Iris pigment epithelial cell (primary cell): ENCODE results near the gene RAX.
A peak's percentile ranks its signal among the peaks of the same experiment; 100 is the strongest.

ENCODE experiments used
- DNase-seq: peaks from one replicate; pipeline ENCODE4 v3.0.0-alpha.2; 2011; ENCODE audit warnings: low read depth

The RAX gene

DNA sequence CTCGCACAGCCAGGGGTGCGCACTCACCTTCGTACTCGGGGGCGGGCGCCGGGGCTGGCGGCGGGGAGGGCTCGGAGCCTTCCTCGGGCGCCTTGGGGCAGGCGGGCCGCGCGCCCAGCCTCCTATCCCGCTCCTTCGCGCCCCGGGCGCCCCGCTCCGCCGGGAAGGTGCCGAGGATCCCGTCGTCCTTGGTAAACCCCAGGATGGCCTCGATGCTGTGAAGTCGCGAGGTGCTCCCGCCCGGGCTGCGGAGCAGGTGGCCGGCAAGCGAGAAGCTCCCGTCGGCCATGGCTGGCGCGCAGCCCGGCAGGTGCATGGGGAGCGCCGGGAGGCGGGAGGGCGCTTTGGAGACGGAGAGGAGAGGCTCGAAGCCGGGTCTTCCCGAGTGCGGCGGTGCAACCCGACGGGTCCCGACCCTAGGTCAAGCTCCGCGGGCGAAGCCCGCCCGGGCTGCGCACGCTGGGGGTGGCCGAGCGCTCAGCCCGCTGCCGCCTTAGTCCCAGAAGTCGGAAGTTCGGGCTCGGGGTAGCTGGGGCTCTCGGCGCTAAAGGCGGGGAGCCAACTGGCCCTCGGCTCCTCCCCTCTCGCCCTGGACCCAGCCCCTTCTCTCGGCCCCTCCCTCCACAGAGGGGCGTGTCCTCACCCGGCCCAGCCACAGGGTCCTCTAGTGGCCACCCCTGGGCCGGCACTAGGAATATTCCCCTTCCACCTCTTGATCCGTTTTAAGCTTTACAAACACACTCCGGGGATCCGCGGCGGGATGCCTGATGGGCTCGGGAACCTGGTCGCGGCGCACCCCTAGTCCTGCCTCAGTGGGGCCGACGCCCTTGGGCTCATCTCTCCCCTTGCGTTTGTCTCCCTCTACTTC, at the start of gene RAX:
RAX (minus strand) TSS at position 564 of the 868 bp plus-strand sequence; CDS start at position 316, 248 bp downstream.
- peak; percentile 9 for DNase-seq

DNA sequence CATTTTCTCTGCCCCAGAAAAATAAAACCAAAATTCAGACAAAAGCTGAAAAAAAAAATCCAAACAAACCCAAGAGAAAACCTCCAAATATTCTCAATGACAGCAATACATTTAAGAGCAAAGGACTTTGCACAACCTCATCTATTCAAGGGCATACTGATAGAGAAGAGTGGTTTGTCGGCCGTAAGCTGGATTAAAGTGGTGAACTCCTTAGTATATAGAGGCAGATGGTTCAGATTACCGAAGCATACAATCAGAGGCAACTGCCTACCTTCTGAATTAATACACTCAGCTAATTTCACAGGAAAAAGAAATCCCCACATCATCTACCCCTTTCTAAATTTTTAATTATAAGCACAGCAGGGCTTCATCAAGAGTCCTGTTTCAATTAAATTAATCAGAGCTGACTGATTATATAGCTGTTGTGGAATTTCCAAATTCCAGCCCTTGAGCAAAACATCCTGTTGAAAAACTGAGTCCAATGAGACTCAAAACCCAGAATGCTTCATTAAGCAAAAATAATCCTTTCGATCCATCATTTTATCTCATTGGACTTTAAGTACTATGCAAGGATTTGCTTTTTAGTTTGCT, 45.3 kb upstream of the RAX start, which contains the start of gene CPLX4:
CPLX4 (minus strand) TSS at position 190 of the 591 bp plus-strand sequence; CDS start at position 3, 187 bp downstream.
- DNase-seq, result no peak

DNA sequence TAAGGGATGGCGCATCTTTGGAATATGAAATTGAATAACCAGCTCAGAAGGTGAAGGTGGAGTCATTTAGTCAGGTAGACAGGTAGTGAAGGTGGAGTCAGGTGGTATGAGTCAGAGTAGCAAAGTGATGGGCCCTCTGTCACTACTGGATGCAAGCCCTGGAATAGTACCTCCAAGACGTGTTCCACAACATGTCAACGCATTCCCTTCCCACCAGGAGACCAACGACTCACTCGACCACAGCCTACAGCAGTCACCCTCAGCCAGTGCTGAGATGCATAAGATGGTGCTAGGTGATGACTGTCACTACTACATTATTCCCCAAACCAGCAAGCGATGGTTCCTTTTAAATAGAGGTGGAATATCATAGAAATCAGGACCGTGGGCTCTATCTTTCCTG, 38.4 kb upstream of the RAX start:
- DNase-seq, result peak; percentile 9

DNA sequence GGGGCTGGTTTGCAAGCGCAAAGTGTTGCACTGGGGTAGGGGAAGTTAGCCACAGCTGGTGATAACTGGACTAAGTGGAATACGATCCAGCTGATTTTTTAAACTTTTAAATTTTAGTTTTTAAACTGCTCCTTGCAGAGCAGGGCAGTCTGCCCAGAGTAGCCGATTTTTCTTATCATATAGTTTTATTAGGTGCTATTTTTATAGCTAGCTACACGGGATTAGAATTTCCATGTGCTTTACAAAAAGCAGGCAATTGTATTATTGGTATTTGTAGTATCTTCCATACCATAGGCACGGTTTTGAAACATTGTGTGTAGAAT, 35.6 kb upstream of the RAX start:
- no peak for DNase-seq

DNA sequence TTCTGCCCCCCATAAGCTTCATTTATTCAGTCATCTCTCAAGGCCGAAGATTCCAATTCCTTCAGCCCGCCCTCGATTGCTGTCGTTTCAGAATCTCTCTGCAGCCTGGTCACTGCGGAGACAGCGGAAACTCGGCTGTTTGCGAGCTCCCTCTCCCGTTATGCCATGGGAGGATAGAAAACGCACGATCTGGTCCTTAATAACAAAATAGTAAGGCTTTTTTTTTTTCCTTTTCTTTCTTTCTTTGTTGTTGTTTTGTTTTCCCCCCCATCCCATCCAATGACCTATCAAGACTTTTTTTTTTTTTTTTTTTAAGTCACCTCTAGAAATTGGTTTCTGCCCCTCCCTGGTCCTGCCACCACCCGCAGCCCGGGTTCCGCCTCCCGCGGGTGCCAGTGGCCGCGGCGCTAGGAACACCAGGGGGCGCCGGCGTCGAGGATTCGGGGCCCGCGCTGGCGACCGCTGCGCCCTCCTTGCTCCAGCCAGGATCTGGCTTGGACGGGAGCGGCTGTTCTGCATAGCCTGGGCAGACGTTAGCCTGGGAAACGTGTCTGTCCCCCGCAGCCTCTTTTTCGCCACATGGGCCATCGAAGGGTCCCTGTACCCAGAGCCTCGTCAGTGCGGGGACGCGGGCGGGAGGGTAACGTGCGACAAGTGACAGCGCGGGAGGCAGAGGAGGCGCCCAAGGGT, 35.1 kb upstream of the RAX start:
- peak; percentile 60 for DNase-seq

DNA sequence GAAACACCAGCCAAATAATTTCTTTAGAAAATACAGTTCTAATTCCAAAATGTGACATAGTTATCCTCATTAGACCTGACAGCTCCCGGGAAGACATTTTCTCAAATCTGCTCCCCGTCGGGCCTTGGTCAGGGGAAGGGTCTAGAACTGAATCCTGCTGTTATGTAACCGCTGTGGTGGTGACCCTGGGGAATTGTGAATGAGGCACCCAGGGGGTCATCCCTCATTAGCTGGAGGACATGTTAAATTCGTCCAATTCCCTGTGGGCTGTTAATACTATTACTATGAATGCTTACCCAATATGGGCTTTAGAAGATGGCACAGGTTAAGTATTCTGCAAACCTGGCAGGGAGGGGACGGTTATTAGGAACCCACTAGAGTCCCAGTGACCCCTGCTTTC, 33.4 kb upstream of the RAX start:
- no peak for DNase-seq

DNA sequence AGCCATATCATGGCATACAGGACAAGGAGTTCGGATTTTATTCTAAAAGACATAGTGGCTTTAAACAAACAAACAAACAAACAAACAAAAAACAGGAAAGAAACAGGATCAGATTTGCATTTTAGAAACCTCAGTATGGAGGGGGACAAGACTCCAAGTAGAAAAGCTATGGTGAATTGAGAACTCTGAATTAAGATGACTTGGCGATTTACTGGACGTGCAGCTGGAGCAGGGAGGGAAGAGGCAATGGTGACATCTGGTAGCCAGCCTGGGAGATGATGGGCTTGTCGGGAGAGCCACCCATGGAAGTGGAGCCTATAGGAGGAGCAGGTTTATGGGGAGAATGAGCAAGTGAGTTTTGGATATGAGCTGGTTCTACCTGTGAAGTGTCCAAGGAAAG, 32.0 kb upstream of the RAX start:
- DNase-seq, result no peak

DNA sequence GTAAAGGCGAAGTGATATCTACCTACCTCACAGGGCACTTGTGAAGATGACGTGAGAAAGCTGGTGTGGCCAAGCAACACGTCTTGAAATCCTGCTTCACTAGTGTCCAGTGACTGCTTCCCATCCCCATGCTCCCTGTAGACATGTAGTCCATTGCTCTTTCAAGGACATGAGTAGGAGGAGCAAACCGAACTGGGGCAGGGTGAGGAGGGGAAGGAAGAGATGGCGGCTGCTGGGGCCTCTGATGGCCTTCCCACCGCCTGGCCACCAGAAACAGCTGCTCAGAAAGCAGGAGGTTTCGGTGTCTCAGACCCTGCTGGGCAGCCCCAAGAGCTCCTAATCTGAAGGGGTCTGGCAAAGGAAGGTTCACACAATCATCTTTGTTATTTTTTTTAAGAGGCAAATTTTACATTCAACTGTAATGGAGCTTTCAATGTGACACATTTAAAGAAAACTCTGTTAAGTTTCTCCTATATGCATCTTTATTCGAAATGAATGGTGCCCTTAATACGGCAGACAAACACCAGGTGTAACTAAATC, 30.5 kb upstream of the RAX start:
- DNase-seq, result no peak

DNA sequence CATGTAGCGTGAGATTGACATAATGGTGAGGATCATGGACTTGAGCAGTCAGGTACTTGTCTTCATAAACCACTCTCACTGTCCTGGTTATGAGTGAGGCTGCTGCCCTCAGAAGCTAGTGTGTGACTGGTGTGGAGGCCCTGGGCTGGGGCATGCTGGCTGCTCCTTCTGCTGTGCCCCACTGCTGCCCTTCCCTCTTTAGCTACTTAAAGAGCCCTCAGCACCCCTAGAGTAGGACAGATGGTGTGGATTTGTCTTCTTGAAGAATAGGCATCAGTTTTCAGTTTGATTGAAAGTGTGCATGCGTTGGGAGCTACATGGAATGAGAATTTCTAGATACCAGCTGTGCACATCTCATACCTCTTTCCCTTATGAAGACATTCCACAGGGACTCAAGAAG, 29.8 kb upstream of the RAX start:
- DNase-seq, result no peak

DNA sequence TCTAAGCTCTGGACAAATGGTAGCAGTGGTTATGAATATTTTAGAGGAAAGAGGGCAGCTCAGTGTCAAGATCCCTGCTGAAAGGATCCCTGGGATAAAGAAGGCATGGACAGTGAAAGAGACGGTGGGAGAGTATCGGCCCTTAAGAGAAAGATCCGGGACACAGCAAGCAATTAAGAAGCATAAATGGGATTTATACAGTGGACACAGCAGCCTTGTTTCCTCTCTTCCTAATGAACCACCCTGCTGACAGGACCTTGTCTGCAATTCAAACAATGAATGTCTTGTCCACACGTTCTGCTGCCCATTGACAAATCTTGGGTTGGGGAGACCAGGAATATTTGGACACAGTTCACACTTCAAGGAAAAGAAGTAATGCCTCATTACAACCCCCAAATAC, 28.7 kb upstream of the RAX start:
- DNase-seq, result no peak

DNA sequence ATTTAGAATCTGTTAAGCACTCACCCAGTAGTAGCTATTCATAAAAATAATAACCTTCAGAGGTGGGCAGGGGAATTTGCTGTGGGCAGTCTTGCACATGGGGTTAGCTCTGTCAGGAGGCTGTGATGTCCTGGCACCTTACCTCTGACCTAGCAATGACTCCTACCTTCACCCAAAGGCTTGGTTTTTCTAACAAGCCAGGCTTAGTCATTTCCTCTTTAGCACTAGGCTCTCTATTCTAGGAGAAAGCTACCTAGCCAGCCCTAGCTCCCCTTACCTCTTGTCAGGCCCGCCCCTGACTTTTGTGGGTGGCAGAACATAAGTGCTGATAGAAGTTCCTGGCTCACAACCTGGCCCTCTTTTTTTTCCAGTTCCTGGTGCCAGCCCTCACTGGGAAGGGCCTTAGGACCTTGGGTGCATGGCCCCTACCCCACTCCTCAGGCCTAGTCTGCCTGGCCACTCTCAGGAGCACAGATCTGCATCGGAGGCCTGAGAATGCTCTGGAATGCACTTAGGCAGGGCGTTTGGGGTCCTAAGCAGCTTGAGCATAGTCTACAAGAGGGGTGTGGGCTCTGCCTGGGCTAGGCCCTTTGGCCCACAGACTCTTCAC, 27.5 kb upstream of the RAX start:
- peak; percentile 6 for DNase-seq

DNA sequence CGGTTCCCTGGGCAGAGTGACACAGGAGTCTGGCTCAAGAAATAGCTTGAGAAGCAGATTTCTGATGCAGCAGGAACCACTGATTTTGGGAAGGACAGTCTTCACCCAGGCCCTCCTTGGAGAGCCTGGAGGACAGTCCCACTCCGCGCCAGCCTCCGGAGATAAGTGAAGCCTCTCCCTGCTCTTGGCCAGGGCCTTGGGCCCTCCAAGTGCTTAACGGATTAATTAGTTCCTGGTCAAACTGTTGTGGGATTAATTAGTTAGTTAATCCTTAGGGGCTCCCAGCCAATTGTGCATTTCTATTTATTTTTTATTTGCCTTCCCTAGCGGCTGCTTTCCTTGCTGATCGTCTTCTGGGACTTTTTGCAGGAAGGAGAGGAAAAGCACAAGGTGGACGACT, 25.6 kb upstream of the RAX start:
- DNase-seq, result no peak

DNA sequence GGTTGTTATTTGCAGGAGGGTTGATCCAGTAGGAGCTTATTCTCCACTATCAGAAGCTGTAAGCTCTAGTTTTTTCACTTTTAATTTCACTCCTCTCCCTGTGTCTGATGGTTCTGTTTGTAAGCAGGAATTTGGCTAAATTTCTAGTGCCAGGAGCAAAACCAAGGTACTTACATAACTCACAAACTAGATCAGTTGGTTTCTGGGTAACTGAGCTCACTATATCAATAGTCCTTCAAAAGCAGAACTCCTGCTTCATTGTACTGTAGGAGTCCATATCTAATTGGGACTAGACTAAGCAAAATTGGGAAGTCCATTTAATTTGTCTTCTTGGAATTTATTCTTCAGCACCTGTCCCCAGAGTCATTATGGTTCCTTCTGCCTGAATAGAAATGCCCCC, 20.1 kb upstream of the RAX start:
- no peak for DNase-seq

DNA sequence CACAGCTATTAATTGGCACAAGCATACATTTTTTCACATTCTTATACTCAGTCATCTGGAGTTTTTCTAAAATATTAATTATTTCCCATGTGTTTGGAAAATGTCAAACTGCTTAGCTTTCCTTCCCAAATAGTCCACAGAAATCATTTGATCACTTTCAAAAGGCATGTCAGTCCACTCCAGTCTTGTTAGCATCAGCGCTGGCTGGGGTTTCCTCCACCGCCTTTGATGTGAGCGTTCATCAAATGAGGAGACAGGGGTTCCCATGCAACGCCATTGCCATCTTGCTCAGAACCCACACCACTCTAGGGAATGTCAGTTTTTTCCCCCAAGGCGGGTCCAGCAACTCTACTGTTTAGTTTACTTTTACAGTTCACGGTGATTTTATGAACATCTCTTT, 13.1 kb upstream of the RAX start:
- no peak for DNase-seq

DNA sequence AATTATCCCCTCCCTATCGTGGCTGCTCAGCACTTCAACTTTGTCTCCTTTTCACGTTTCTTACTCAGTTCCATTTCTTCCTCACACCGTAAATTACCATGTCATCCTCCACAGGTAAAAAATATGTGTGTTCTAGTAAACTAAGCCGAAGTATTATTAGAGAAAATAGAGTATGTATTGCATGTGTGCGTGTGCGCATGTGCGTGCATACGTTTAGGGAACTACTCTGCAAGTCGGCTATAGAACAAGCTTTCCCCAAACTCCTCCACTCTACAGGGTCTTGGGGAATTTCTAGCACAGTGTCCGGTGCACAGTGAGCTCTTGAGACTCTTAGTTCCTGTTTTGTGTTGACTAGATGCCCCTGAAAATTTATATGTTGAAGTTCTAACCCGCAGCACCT, 9.1 kb upstream of the RAX start:
- no peak for DNase-seq

DNA sequence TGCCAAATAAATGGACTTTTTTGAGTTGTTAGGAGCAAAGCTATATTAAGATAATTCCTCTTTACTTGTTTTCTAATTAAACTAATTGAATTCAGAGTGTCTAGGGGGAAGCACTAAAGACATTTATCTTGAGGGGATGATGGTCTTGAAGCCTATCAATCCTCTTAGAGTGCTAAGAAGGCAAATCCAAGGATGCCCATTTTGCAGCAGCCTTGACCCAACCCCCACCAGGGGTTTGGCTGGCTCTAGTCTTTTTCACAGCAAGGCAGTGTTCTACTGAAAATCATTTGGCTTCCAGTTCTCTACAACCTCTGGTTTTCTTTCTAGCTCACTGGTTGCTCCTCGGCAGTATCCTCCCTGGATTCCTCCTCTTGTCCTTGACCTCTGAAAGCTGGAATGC, 6.5 kb upstream of the RAX start:
- no peak for DNase-seq

DNA sequence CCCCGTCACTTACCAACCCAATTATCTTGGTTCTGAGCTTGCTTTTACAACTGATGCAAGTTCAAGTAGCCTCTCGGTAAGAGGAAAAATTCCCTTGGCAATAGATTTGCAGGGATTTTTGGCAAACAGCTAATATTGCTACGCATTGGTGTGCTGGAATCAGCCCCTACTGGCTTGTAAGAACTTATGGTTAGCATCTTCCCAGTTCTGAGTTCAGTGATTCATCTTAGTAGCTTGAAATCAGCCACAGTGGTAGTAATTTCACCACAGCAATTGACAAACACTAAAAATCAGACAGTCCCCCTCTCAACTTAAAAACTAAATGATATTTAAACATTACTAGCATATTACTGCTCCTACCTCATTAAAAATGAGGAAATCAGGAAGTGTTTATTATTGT, 5.9 kb upstream of the RAX start:
- no peak for DNase-seq

DNA sequence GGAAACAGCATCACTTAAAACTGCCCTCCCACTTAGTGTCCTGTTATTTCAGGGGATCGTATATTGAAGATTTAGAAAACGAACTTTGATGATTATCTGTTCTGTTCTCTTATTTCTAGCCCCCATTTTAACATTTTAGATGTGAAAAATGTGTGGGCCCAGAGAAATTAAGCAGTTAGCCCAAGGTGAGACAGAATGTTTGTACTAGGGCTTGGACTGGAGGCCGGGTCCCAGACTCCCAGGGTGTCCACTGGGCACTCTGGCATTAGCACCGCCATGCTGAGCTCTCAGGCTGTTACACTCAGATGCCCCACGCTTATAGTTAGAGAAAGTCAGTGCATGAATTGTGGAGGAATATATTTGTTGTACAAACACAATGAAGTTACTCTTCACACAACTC, 5.5 kb upstream of the RAX start:
- DNase-seq, result no peak

DNA sequence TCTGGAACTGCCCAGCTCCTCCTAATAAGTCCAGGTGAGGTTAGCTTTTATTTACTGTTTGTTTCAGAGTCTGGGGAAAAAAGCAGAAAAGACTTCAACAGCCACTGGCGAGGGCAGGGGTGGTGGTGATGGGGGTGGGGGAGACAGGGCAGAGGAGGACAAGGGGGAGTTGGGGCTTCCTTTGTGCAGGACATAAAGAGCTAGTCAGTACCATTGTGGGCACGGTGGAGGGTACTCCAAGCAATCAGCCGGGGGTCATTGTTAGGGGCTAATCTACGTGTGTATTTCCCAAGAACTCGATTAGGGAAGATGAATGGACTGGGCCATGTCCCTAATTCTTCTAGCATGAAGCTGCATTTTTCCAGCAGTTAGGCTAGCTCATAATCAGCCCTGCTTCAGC, 2.8 kb upstream of the RAX start:
- DNase-seq, result no peak

DNA sequence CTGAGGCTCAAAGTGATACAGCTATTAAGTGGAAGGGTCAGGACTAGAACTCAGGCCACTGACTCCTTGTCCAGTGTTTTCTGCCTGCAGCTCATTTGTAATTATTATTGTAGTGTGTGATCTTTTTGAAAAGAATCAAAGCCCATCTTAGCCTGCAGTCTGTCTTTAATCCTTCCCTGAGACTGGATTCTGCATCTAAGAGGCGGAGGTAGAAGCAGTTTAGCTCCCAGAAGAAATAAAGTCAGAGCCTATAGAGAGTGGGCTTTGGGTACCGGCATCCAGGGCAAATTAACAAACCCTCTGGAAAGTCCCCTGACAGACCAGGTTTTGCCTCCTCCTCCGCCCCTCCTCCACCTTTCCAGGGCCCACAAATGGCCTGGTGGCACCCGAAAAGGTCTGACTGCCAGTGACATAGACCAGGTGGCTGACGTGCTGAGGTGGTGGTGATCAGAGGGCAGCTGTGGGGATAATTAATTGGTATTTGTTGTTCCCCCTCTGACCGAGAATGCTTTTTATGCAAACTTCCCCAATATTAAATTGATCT, 2.2 kb upstream of the RAX start:
- DNase-seq, result no peak

DNA sequence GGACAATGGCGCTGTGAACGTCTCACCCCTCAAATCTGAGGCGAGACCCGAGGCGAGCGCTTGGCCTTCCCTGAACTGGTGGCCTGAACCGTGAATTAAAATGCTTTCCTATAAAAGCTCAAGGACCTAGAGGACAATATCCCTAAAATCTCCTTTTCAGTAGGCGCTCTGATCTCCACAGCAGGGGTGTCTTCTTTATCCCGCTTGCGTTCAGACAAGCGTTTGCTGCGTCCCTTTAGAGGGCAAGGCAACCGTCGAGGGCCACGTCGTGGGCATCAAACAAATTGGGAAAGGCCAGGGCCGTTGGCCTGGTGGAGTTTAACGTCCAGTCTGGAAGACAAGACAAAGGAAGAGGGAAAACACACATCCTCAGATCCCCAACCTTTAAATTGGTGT, 1.3 kb upstream of the RAX start:
- DNase-seq, result no peak
